IgD-negative memory B cell (primary cell): ENCODE measurements around the gene FGFRL1. TPM values are rescaled to one million over a fixed set of nuclear protein-coding genes. Genes with fewer than 3 reads are reported as not detected.

ENCODE experiments used
- H3K27ac Mint-ChIP-seq, 3 donors: one replicate each; pipeline ENCODE4 v1.8.0; 2020 to 2022; ENCODE audit warnings: mild to moderate bottlenecking in 3 of 3, mixed read lengths in 3 of 3, moderate library complexity in 1 of 3
- H3K27me3 Mint-ChIP-seq: one replicate; pipeline ENCODE4 v1.8.0; 2021; ENCODE audit warnings: mixed read lengths
- H3K36me3 Mint-ChIP-seq: one replicate; pipeline ENCODE4 v1.8.0; 2020; ENCODE audit warnings: mild to moderate bottlenecking, mixed read lengths
- H3K4me1 Mint-ChIP-seq, 3 donors: one replicate each; pipeline ENCODE4 v1.8.0; 2020 to 2022; ENCODE audit warnings: mixed read lengths in 3 of 3, mild to moderate bottlenecking in 1 of 3
- H3K4me3 Mint-ChIP-seq, 4 donors: one replicate each; pipeline ENCODE4 v1.8.0; 2020 to 2022; ENCODE audit warnings: mild to moderate bottlenecking in 4 of 4, mixed read lengths in 4 of 4, moderate library complexity in 3 of 4
- H3K9me3 Mint-ChIP-seq, 3 donors: one replicate each; pipeline ENCODE4 v1.8.0; 2020 to 2021; ENCODE audit warnings: mixed read lengths in 3 of 3, mild to moderate bottlenecking in 1 of 3
- polyA plus RNA-seq: library from polyadenylated mRNA; unstranded; fragments of 300-500 nt; fragmentation: Illumina TruSeq; gene quantifications from one replicate; pipeline ENCODE4 v1.2.3, GENCODE V29; 2021

Gene FGFRL1
- polyA plus RNA-seq, 1 donor from 2014 or later = 0.93 TPM

- Mint-ChIP-seq H3K9me3 (no peaks in the 10 kb centered on the region), H3K4me3 (peak overlapping the region; percentile 86 to 95 (median 92)), H3K36me3 (peaks cover 2% of the 10 kb centered on the region), H3K27ac (peak overlapping the region in 2 of 3 donors; percentile 58 to 83), H3K27me3 (no peaks in the 10 kb centered on the region), H3K4me1 (peaks cover 7 to 16% (median 16%) of the 10 kb centered on the region in 3 donors)
Observed at GRCh38 chr4:986428-986878, 25.0 kb upstream of the FGFRL1 start.

- H3K9me3 Mint-ChIP-seq = no peaks in the 10 kb centered on the region
Observed at GRCh38 chr4:986879-987623, 24.4 kb upstream of the FGFRL1 start, which contains the start of gene IDUA. IDUA (plus strand) TSS chr4:987044; CDS start chr4:987085, 41 bp downstream.

GRCh38 chr4:987624-988513, 23.6 kb upstream of the FGFRL1 start:
- no peaks in the 10 kb centered on the region for H3K27me3 Mint-ChIP-seq
- peaks cover 2% of the 10 kb centered on the region for H3K36me3 Mint-ChIP-seq
- no peaks in the 10 kb centered on the region for H3K9me3 Mint-ChIP-seq
- H3K27ac Mint-ChIP-seq = peak overlapping the region in 1 of 3 donors; percentile 32
- peak overlapping the region; percentile 78 to 96 (median 82) for H3K4me3 Mint-ChIP-seq
- H3K4me1 Mint-ChIP-seq = peaks cover 7 to 20% (median 16%) of the 10 kb centered on the region in 3 donors

More at GRCh38 chr4:986879-987623, 24.4 kb upstream of the FGFRL1 start, which contains the start of gene IDUA:
- H3K4me3 Mint-ChIP-seq = peak within 1 kb of the TSS; percentile 86 to 96 (median 93)
- peaks cover 2% of the 10 kb centered on the region for H3K36me3 Mint-ChIP-seq
- H3K4me1 Mint-ChIP-seq = peaks cover 7 to 16% (median 16%) of the 10 kb centered on the region in 3 donors
- no peaks in the 10 kb centered on the region for H3K27me3 Mint-ChIP-seq
- peak within 1 kb of the TSS in 2 of 3 donors; percentile 58 to 83 for H3K27ac Mint-ChIP-seq

- Mint-ChIP-seq H3K27me3 (no peaks in the 10 kb centered on the region), H3K27ac (no peak overlapping the region), H3K4me1 (peaks cover 7 to 20% (median 16%) of the 10 kb centered on the region in 3 donors), H3K9me3 (no peaks in the 10 kb centered on the region), H3K36me3 (peaks cover 2% of the 10 kb centered on the region), H3K4me3 (peak overlapping the region in 1 of 4 donors; percentile 9)
Observed at GRCh38 chr4:988726-989721, 22.4 kb upstream of the FGFRL1 start.

- H3K4me1 Mint-ChIP-seq = peaks cover 6 to 12% (median 12%) of the 10 kb centered on the region in 3 donors
- no peaks in the 10 kb centered on the region for H3K27me3 Mint-ChIP-seq
- H3K4me3 Mint-ChIP-seq = no peak overlapping the region
- H3K9me3 Mint-ChIP-seq = no peaks in the 10 kb centered on the region
- no peak overlapping the region for H3K27ac Mint-ChIP-seq
- peaks cover 2% of the 10 kb centered on the region for H3K36me3 Mint-ChIP-seq
Observed at GRCh38 chr4:989722-990471, 21.5 kb upstream of the FGFRL1 start.

- H3K27ac Mint-ChIP-seq = no peak overlapping the region
Observed at GRCh38 chr4:990746-991367, 20.6 kb upstream of the FGFRL1 start.

GRCh38 chr4:991451-992296, 19.8 kb upstream of the FGFRL1 start:
- no peaks in the 10 kb centered on the region for H3K9me3 Mint-ChIP-seq
- no peak overlapping the region for H3K27ac Mint-ChIP-seq
- no peak overlapping the region for H3K4me3 Mint-ChIP-seq
- peaks cover 0 to 6% (median 0%) of the 10 kb centered on the region in 3 donors for H3K4me1 Mint-ChIP-seq
- H3K36me3 Mint-ChIP-seq = peaks cover 2% of the 10 kb centered on the region
- H3K27me3 Mint-ChIP-seq = peaks cover 1% of the 10 kb centered on the region

More at GRCh38 chr4:990746-991367, 20.6 kb upstream of the FGFRL1 start:
- H3K4me3 Mint-ChIP-seq = no peak overlapping the region
- H3K4me1 Mint-ChIP-seq = peaks cover 4 to 11% (median 4%) of the 10 kb centered on the region in 3 donors
- H3K36me3 Mint-ChIP-seq = peaks cover 2% of the 10 kb centered on the region
- no peaks in the 10 kb centered on the region for H3K9me3 Mint-ChIP-seq
- no peaks in the 10 kb centered on the region for H3K27me3 Mint-ChIP-seq

- H3K27me3 Mint-ChIP-seq = peaks cover 4% of the 10 kb centered on the region
- peaks cover 2% of the 10 kb centered on the region for H3K36me3 Mint-ChIP-seq
- no peaks in the 10 kb centered on the region for H3K9me3 Mint-ChIP-seq
- H3K27ac Mint-ChIP-seq = no peak overlapping the region
- peak overlapping the region in 1 of 4 donors; percentile 22 for H3K4me3 Mint-ChIP-seq
- H3K4me1 Mint-ChIP-seq = peaks cover 0 to 4% (median 0%) of the 10 kb centered on the region in 3 donors
Observed at GRCh38 chr4:992297-993110, 18.9 kb upstream of the FGFRL1 start.

- Mint-ChIP-seq H3K27ac (no peak within 1 kb of the TSS), H3K9me3 (no peaks in the 10 kb centered on the region), H3K4me3 (peak within 1 kb of the TSS in 1 of 4 donors; percentile 22), H3K27me3 (peaks cover 10% of the 10 kb centered on the region), H3K36me3 (peaks cover 2% of the 10 kb centered on the region), H3K4me1 (peaks cover under 1 to 7% (median 4%) of the 10 kb centered on the region in 3 donors)
Observed at GRCh38 chr4:993111-994029, 18.1 kb upstream of the FGFRL1 start, which contains the start of gene SLC26A1. SLC26A1 (minus strand) TSS chr4:993404; CDS start chr4:991703, 1,701 bp downstream.

- Mint-ChIP-seq H3K27me3 (peaks cover 23% of the 10 kb centered on the region), H3K4me3 (no peak overlapping the region), H3K36me3 (peaks cover under 1% of the 10 kb centered on the region), H3K27ac (peak overlapping the region in 1 of 3 donors; percentile 53), H3K4me1 (peaks cover 8 to 11% (median 9%) of the 10 kb centered on the region in 3 donors), H3K9me3 (no peaks in the 10 kb centered on the region)
Observed at GRCh38 chr4:995311-996026, 16.0 kb upstream of the FGFRL1 start.
